OCI-LY7 (cell line): ENCODE results near the gene CALN1.

Experiments
- EZH2phosphoT487 ChIP-seq: fragments of 200-600 bp; sonication (generic); IDR thresholded peaks from 2 replicates; pipeline ENCODE4 v1.6.1; 2018; ENCODE audit warnings: low read depth, borderline replicate concordance, mild to moderate bottlenecking, mixed run types, antibody characterized with exemption, low read length, moderate library complexity, mixed read lengths
- TF ChIP-seq, protein P1 (sequence below): fragments of 200-600 bp; sonication (generic); conservative IDR thresholded peaks from 2 replicates; pipeline ENCODE4 v1.5.1; 2014; ENCODE audit warnings: mild to moderate bottlenecking, antibody characterized with exemption, low read length, moderate library complexity, mixed read lengths

GRCh38 chr7:72386118-72386517, 26.0 kb downstream of the CALN1 start:
- TF ChIP-seq, protein P1, sequence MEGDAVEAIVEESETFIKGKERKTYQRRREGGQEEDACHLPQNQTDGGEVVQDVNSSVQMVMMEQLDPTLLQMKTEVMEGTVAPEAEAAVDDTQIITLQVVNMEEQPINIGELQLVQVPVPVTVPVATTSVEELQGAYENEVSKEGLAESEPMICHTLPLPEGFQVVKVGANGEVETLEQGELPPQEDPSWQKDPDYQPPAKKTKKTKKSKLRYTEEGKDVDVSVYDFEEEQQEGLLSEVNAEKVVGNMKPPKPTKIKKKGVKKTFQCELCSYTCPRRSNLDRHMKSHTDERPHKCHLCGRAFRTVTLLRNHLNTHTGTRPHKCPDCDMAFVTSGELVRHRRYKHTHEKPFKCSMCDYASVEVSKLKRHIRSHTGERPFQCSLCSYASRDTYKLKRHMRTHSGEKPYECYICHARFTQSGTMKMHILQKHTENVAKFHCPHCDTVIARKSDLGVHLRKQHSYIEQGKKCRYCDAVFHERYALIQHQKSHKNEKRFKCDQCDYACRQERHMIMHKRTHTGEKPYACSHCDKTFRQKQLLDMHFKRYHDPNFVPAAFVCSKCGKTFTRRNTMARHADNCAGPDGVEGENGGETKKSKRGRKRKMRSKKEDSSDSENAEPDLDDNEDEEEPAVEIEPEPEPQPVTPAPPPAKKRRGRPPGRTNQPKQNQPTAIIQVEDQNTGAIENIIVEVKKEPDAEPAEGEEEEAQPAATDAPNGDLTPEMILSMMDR: no peak
- no peak for TF ChIP-seq EZH2phosphoT487
